HG02852 (cell line): Measurements from ENCODE around the gene HSFX4.
A peak's percentile ranks its signal among the peaks of the same experiment; 100 is the strongest.
"Not testable (repeated sequence)": the region's sequence is repeated elsewhere in the genome, so short reads cannot be mapped to it uniquely, and the experiment has no call there.

Experiments used
- ATAC-seq: cut with Tn5 transposase; IDR thresholded peaks from one replicate; pipeline ENCODE4 v1.9.1; 2021; ENCODE audit warnings: mild to moderate bottlenecking, moderate library complexity; ENCODE audit not compliant: unreplicated experiment

HSFX4 gene, protein sequence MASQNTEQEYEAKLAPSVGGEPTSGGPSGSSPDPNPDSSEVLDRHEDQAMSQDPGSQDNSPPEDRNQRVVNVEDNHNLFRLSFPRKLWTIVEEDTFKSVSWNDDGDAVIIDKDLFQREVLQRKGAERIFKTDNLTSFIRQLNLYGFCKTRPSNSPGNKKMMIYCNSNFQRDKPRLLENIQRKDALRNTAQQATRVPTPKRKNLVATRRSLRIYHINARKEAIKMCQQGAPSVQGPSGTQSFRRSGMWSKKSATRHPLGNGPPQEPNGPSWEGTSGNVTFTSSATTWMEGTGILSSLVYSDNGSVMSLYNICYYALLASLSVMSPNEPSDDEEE

DNA sequence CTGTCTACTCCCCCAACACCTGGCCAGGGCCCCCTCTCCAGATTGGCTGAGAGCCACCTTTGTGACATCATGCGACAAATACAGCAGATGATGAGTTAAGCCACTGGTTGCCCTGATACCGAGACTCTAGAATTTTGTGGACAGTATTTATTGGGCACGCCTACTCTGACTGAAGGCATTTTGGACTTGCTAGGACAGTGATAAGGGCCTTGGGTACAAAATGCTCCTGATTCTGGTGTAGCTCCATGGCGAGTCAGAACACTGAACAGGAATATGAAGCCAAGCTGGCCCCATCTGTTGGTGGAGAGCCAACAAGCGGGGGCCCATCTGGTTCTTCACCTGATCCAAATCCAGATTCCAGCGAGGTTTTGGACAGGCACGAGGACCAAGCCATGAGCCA, at the start of gene HSFX4:
Gene HSFX4, plus strand, starts transcription at position 174 of the 400 bp plus-strand sequence. Its CDS starts 72 bp downstream, at position 246.
- not testable (repeated sequence) for ATAC-seq

DNA sequence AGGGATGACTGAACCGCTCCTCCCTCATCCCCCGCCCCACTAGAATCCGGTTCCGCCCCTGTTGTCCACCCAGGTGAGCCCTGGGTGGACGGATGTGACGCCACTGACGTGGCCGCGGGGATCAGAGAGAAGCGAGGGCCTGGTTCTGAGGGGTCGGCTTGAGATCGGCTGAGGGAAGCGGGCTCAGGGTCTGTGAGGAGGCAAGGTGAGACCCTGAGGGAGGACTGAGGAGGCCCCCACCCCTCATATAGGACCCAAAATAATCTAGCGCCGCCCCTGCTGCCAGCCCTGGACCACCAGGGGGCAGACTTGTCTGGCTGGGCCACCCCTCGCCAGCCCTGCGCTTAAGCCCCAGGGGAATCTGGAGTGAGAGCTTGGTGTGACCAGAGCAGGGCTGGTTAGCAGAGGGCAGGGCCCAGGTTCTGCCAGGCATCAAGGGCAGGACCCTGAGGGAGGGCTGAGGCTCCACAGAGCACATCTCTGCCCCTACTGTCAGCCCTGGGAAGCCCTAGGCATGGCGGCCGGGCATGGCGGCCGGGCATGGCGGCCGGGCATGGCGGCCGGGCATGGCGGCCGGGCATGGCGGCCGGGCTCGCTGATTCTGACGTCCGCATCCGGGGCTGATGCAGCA, 48.2 kb upstream of the HSFX4 start, which contains the start of gene MAGEA8:
Gene MAGEA8, plus strand, starts transcription at position 103 of the 631 bp plus-strand sequence. CDS start 3,090 bp downstream, outside the sequence.
- no peak for ATAC-seq

DNA sequence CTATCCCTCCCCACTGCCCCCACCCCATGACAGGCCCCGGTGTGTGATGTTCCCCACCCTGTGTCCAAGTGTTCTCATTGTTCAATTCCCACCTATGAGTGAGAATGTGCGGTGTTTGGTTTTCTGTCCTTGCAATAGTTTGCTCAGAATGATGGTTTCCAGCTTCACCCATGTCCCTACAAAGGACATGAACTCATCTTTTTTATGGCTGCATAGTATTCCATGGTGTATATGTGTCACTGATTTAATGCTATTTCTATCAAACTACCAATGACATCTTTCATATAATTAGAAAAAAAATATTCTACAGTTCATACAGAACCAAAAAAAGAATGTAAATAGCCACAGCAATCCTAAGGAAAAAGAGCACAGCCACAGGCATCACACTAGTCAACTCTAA, 38.5 kb upstream of the HSFX4 start:
- ATAC-seq, result not testable (repeated sequence)

- ATAC-seq, result no peak
Observed at GRCh38 chrX:149898554-149898953, 30.8 kb upstream of the HSFX4 start.

GRCh38 chrX:149903889-149904748, 25.3 kb upstream of the HSFX4 start:
- peak; percentile 80 for ATAC-seq

GRCh38 chrX:149908308-149908707, 21.1 kb upstream of the HSFX4 start:
- ATAC-seq, result no peak

GRCh38 chrX:149908727-149909126, 20.6 kb upstream of the HSFX4 start:
- no peak for ATAC-seq

DNA sequence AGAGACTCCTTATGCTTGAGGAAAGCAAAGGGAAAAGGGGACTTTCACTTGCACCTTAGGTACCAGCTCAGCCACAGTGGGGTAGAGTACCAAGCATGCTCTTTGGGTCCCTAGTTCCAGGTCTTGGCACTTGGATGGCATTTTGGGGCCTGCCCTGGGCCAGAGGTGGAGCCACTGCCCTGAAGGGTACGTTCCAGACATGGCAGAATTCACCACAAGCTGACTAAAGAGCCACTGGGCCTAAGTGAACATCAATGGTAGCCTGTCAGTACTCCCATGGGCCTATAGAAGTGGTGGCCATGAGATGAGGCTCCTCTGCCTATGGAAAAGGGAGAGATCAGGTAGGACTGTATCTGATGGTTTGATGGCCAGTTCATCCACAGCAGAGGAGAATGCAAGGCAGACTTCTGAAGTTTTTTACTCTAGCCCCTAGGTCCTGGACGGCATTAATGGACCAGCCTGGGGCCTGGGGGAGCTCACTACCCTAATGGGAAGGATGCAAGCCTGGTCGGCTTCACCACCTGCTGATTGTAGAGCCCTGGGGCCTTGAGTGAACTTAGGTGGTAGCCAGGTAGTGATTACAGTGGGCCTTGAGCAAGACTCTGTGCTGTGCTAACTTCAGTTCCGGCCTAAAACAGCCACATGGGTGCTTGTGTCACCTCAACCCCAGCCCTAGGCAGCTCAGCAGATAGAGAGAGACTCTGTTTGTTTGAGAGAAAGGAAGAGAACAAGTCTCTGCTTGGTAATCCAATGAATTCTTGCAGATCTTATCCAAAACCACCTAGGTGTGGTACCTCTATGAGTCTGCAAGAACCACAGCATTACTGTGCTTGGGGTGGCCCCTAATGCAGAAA, 19.8 kb upstream of the HSFX4 start:
- no peak for ATAC-seq

GRCh38 chrX:149910178-149910695, 19.1 kb upstream of the HSFX4 start:
- ATAC-seq, result no peak

GRCh38 chrX:149916745-149917392, 12.5 kb upstream of the HSFX4 start:
- peak; percentile 78 for ATAC-seq

GRCh38 chrX:149923836-149924235, 5.5 kb upstream of the HSFX4 start:
- ATAC-seq, result not testable (repeated sequence)

DNA sequence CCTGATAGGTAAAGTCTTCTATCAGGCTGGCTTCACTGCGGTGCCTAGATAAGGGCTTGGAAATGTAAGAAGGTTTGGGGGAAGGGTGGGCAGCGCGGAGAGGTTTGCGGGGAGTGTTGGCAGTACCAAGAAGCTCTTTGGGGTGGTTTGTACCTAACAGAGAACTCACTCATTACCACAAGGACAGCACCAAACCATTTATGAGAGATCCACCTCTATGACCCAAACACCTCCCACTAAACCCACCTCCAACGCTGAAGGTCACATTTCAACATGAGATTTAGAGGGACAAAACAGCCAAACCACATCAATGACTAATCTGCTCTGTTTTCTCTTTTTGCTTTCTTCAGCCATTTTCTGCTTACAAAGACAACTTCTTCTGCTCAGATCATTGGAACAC, 4.9 kb upstream of the HSFX4 start:
- not testable (repeated sequence) for ATAC-seq

- peak; percentile 48 for ATAC-seq
Observed at GRCh38 chrX:149927245-149927963, 2.0 kb upstream of the HSFX4 start.

DNA sequence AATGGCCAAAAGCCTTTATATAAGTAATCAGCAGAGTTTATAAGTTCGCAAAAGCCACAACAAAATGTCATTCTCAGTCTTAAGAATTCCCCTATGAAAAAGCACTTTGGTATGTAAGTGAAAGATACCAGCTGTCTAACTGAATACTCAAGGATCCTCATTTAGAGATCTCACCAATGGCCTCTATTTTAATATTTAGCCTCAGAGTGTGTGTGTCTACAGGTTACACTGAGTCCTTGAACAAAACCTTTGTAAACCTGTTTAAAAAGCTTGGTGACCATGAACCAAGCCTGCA, 1.5 kb upstream of the HSFX4 start:
- ATAC-seq, result peak; percentile 51

GRCh38 chrX:149928635-149929034, 738 bp upstream of the HSFX4 start:
- not testable (repeated sequence) for ATAC-seq

DNA sequence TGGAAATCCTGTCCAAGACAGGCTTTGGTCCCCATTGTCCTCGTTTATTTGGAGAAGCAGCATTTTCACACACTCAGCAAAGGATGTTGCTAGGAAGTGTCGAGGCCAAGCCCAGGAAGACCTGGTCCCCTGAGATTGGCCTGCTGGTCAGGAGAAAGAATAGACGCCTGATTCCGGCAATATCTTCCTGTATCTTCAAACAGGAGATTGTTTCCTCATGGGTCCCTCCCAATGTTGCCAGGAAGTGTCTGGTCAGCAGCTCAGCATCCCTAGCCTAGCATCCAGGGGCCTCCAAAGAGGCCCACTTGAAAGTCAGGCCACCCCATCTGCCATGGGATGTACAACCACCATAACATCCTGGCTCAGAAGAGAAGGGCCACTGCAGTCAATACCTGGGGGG, 2.0 kb downstream of the HSFX4 start:
- ATAC-seq, result not testable (repeated sequence)

- ATAC-seq, result not testable (repeated sequence)
Observed at GRCh38 chrX:149932150-149932549, 2.8 kb downstream of the HSFX4 start.

GRCh38 chrX:149932970-149933369, 3.6 kb downstream of the HSFX4 start:
- not testable (repeated sequence) for ATAC-seq

GRCh38 chrX:149933547-149933946, 4.2 kb downstream of the HSFX4 start:
- not testable (repeated sequence) for ATAC-seq
